HG03039 (cell line): ENCODE measurements around the gene SOX13.

Experiments used
- ATAC-seq: cut with Tn5 transposase; IDR thresholded peaks from one replicate; pipeline ENCODE4 v1.9.1; 2021; ENCODE audit warnings: mild to moderate bottlenecking, moderate library complexity; ENCODE audit not compliant: unreplicated experiment

Gene SOX13

GRCh38 chr1:204104331-204105130 lies 31.6 kb downstream of the SOX13 start:
- no peak for ATAC-seq

DNA sequence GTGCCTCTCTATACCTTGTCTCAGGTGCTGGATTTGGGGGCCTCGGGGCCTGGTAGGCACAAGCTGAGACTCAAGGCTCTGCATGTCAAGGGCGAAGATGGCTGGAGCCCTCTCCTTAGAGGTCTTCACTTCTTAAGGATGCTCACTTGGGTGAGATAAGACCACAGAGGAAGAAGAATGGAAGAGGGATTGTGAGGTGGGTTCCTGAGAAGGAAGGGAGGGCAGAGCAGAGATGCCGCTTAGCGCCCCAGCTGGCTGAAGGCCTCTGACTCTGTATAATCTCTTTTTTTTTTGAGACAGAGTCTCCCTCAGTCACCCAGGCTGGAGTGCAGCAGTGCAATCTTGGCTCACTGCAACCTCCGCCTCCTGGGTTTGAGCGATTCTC lies 32.2 kb downstream of the SOX13 start:
- ATAC-seq, result no peak

GRCh38 chr1:204106825-204107224 lies 33.9 kb downstream of the SOX13 start:
- ATAC-seq, result no peak

DNA sequence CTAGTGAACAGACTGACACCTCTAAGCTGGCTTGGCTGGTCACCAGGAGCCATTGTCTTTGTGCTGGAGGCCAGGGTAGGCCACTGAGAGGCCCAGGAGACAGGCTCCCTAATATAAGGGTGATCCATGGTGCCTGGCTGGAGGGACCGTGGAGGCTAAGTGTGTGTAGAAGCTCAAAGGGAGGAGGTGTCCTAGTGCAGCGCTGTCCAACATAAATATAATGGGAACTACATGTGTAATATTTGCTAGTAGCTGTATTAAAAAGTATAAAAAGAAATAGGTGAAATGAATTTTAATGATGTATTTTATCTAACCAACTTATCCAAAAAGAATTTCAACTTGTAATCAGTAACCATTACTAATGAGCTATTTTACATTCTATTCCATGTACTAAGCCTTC lies 35.0 kb downstream of the SOX13 start:
- no peak for ATAC-seq

DNA sequence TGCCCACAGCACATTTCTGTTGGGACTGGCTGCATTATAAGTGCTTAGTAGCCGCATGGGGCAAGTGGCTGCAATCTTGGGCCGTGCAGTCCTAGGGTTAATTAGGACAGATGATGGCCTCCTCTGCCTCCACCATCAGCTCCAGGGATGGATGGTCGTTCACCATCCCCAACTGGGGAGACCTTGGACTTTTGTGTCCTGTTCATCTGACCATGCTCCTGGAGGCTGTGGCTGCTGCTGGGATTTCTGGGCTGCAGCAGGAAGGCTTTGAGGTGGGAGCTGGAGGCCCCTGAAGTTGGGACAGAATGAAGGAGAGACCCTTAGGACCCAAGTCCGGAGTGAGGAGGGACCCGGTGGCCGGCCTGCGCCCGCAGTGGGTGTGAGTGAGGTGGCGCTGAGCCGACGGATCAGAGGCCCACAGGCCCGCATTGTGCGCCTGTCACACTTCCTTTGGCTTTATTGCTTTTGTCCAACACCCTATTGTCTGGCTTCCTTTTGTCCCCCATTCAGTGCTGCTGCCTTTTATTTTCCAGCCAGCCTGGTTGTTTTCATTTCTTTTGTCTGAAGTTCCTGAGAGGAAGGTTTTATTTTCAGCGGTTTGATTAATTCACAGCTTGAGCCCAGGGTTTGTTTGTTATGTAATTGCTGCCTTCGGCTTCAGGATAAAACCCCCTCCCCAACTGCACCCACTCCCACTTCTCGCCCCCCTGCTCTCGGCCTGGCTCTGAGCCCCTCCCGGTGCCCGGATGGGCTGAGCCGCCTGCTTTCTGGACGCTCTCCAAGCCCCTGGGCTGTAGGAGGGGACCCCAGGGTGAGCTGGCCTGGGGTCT lies 35.6 kb downstream of the SOX13 start:
- ATAC-seq, result no peak

GRCh38 chr1:204110894-204111633 lies 38.1 kb downstream of the SOX13 start:
- ATAC-seq, result no peak

- ATAC-seq, result no peak
Observed at GRCh38 chr1:204112876-204113730, 40.2 kb downstream of the SOX13 start.

GRCh38 chr1:204113896-204114295 lies 41.0 kb downstream of the SOX13 start:
- no peak for ATAC-seq

DNA sequence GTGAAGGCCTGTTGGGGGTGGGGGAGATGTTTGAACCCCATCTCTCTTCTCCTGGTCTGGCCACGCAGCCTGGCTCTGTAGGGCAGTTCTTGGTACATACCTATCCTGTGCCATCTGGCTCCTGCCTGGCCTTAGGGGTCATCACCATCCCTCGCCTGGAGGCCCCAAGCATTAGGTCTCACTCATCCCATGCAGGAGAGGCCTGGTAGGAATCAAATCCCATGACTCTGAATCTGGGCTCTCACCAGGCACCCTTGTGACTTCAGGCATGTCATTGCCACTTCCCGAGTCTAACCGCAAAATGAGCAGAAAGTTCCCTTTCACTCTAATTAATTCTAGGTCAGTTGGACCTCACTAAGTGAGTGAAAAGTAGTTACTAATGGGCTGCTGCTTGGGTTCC lies 41.7 kb downstream of the SOX13 start:
- no peak for ATAC-seq

DNA sequence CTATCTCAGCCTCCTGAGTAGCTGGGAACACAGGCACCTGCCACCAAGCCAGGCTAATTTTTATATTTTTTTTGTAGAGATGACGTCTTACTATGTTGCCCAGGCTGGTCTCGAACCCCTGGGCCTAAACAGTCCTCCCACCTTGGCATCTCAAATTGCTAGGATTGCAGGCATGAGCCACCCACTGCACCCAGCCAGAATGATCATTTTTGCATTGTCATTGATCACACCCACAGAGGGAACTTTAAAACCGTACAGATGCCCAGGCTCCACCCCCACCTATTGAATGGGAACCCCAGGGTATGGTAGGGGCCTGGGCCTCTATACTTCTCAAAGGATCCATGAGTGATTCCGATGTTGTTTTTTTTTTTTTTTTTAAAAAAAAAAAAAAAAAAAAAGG lies 42.2 kb downstream of the SOX13 start:
- no peak for ATAC-seq

GRCh38 chr1:204116539-204116938 lies 43.6 kb downstream of the SOX13 start:
- ATAC-seq, result no peak

GRCh38 chr1:204121840-204122555 lies 49.1 kb downstream of the SOX13 start:
- ATAC-seq, result no peak

GRCh38 chr1:204123376-204123775 lies 50.5 kb downstream of the SOX13 start:
- ATAC-seq, result no peak

DNA sequence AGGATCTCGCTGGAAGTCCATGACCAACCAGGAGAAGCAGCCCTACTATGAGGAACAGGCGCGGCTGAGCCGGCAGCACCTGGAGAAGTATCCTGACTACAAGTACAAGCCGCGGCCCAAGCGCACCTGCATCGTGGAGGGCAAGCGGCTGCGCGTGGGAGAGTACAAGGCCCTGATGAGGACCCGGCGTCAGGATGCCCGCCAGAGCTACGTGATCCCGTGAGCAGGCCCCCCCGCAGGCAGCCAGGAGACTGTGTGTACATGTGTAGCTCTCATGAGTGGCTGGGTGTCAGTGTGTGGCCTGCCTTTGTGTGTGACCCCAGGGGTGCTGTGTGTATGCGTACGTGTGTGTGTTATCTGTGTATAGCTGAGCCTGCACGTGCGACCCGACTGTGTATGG lies 51.7 kb downstream of the SOX13 start:
- no peak for ATAC-seq

DNA sequence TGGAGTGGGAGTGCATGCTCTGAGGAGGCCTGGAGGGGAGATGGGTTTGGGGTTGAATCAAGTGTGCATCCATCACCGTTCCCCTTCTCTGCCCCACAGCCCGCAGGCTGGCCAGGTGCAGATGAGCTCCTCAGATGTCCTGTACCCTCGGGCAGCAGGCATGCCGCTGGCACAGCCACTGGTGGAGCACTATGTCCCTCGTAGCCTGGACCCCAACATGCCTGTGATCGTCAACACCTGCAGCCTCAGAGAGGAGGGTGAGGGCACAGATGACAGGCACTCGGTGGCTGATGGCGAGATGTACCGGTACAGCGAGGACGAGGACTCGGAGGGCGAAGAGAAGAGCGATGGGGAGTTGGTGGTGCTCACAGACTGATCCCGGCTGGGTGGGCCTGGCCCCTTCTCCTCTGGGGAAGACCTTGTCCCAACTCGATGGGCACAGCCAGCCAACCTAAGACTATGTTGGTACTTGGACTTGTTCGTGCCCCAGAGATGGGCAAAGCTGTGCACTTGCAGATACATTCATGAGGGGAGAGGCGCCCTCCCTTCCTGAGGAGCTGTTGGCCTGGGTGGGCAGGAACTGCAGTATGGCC lies 52.9 kb downstream of the SOX13 start:
- no peak for ATAC-seq

DNA sequence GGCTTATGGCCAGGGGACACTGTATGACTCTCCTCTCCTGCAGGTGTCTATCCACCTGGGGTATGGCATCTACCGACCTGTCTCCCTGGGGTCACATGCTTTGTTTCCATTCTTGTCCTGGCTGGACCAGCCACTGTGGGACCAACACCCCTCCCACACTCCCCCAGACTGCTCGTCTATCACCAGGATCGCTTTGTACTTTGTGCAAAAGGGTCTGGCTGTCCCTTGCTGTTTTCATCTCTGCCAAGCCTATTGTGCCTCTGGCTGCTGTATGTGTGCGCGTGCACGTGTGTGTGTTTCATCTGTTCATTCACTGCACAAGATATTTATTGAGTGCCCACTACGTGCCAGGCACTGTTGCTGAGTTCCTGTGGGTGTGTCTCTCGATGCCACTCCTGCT lies 53.5 kb downstream of the SOX13 start:
- no peak for ATAC-seq

GRCh38 chr1:204126956-204127355 lies 54.0 kb downstream of the SOX13 start:
- no peak for ATAC-seq

DNA sequence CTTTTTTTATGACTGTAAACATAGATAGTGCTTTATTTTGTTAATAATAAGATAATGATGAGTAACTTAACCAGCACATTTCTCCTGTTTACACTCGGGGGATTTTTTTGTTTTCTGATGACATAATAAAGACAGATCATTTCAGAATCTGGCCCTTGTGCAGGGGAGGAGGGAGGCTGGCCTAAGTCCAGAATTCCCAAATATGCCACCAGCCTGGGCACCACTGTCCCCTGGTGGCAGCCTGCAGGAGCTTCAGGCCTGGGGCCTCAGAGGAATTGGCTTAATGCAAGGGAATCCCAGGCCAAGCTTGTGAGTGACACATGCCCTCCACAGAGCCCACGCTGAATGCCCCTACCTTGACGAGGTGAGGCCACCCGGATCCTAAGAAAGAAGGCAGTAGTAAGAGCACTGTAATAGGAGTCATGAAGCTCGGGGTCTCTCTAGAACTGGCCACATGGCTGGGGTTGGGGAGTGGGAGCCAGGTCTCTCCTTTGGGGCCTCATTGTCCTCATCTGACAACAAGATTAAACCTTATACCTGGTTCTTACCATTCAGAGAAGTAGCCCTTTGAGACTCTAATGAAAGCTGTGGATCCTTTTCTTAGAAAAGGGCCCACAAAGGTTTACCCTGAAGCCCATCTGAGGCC lies 54.8 kb downstream of the SOX13 start:
- ATAC-seq, result no peak

- no peak for ATAC-seq
Observed at GRCh38 chr1:204128464-204128963, 55.6 kb downstream of the SOX13 start.
